WI38 (cell line): ENCODE results near the gene APBA1.

Source experiments
- H3K4me3 ChIP-seq: 2 replicates; pipeline ENCODE4 v1.5.1; 2011; ENCODE audit warnings: low read depth, mild to moderate bottlenecking, control low read depth, low read length
- CTCF ChIP-seq: IDR thresholded peaks from 2 replicates; pipeline ENCODE4 v1.5.1; 2012; ENCODE audit warnings: low read depth, mild to moderate bottlenecking, control low read depth, low read length

APBA1 gene

GRCh38 chr9:69674112-69674685 is 2.0 kb upstream of the APBA1 start:
- H3K4me3 ChIP-seq = no peak overlapping the region
- no peak for TF ChIP-seq CTCF

GRCh38 chr9:69673311-69673640 is 1.1 kb upstream of the APBA1 start:
- H3K4me3 ChIP-seq = peak overlapping the region; percentile 68
- no peak for TF ChIP-seq CTCF

- TF ChIP-seq CTCF = peak; percentile 78
- peak overlapping the region; percentile 68 for H3K4me3 ChIP-seq
Observed at GRCh38 chr9:69672596-69673310, 582 bp upstream of the APBA1 start.

GRCh38 chr9:69671311-69671878 is 776 bp downstream of the APBA1 start:
- peak overlapping the region; percentile 83 for H3K4me3 ChIP-seq
- no peak for TF ChIP-seq CTCF

- TF ChIP-seq CTCF = no peak
- H3K4me3 ChIP-seq = no peak overlapping the region
Observed at GRCh38 chr9:69667306-69667705, 4.9 kb downstream of the APBA1 start.

GRCh38 chr9:69660304-69660703 is 11.9 kb downstream of the APBA1 start:
- no peak overlapping the region for H3K4me3 ChIP-seq
- no peak for TF ChIP-seq CTCF

- no peak overlapping the region for H3K4me3 ChIP-seq
- TF ChIP-seq CTCF = no peak
Observed at GRCh38 chr9:69658987-69659675, 13.0 kb downstream of the APBA1 start.
